HEK293 (cell line): ENCODE data around the gene MKRN1.

Experiments
- BCL11B ChIP-seq: fragments of 450-650 bp; formaldehyde crosslinking; IDR thresholded peaks from 2 replicates; pipeline ENCODE4 v1.5.1; 2016; ENCODE audit warnings: low read depth, missing biosample characterization, missing genetic modification characterization
- ZBTB7A ChIP-seq: fragments of 450-650 bp; formaldehyde crosslinking; IDR thresholded peaks from 2 replicates; pipeline ENCODE4 v1.5.1; 2016; ENCODE audit warnings: low read depth, missing biosample characterization, missing genetic modification characterization
- ZNF335 ChIP-seq: fragments of 450-650 bp; formaldehyde crosslinking; conservative IDR thresholded peaks from 2 replicates; pipeline ENCODE4 v1.5.1; 2016; ENCODE audit warnings: missing biosample characterization, missing genetic modification characterization
- ZNF660 ChIP-seq: fragments of 450-650 bp; IDR thresholded peaks from 2 replicates; pipeline ENCODE4 v1.5.1; 2018; ENCODE audit warnings: missing biosample characterization, mild to moderate bottlenecking, missing genetic modification characterization
- TF ChIP-seq, protein P1 (sequence below): fragments of 450-650 bp; formaldehyde crosslinking; IDR thresholded peaks from 2 replicates; pipeline ENCODE4 v1.5.1; 2016; ENCODE audit warnings: missing biosample characterization, missing genetic modification characterization
- TF ChIP-seq, protein P2 (sequence below): fragments of 450-650 bp; formaldehyde crosslinking; IDR thresholded peaks from 2 replicates; pipeline ENCODE4 v1.5.1; 2016; ENCODE audit warnings: missing biosample characterization, missing genetic modification characterization, borderline replicate concordance
- TF ChIP-seq, protein P3 (sequence below): fragments of 450-650 bp; formaldehyde crosslinking; IDR thresholded peaks from 2 replicates; pipeline ENCODE4 v1.5.1; 2016; ENCODE audit warnings: missing biosample characterization, missing genetic modification characterization, low read depth

DNA sequence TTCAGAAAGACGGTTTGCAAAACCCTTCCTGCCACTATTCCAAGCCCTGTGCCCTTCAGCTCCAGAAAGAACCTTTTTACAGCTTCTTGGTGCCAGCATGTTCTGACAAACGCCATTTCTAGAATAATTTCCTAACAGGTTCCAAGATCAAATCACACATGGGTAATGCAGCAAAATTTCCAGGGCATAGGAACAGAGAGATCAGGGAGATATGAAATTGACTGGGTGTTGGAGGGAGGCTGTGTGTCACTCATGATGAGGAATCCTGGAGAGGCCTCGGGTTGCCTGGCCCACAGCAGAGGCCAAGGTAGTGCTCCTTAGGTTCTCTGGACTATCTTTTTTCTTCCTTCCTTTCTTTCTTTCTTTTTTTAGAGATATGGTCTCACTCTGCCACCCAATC is 45.9 kb downstream of the MKRN1 start:
- TF ChIP-seq, protein P1, sequence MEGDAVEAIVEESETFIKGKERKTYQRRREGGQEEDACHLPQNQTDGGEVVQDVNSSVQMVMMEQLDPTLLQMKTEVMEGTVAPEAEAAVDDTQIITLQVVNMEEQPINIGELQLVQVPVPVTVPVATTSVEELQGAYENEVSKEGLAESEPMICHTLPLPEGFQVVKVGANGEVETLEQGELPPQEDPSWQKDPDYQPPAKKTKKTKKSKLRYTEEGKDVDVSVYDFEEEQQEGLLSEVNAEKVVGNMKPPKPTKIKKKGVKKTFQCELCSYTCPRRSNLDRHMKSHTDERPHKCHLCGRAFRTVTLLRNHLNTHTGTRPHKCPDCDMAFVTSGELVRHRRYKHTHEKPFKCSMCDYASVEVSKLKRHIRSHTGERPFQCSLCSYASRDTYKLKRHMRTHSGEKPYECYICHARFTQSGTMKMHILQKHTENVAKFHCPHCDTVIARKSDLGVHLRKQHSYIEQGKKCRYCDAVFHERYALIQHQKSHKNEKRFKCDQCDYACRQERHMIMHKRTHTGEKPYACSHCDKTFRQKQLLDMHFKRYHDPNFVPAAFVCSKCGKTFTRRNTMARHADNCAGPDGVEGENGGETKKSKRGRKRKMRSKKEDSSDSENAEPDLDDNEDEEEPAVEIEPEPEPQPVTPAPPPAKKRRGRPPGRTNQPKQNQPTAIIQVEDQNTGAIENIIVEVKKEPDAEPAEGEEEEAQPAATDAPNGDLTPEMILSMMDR, result no peak
- TF ChIP-seq BCL11B (tag by site-specific recombination) (no peak), ZNF335 (no peak), ZNF660 (no peak), ZBTB7A (tag by site-specific recombination) (no peak)
- TF ChIP-seq, protein P2, sequence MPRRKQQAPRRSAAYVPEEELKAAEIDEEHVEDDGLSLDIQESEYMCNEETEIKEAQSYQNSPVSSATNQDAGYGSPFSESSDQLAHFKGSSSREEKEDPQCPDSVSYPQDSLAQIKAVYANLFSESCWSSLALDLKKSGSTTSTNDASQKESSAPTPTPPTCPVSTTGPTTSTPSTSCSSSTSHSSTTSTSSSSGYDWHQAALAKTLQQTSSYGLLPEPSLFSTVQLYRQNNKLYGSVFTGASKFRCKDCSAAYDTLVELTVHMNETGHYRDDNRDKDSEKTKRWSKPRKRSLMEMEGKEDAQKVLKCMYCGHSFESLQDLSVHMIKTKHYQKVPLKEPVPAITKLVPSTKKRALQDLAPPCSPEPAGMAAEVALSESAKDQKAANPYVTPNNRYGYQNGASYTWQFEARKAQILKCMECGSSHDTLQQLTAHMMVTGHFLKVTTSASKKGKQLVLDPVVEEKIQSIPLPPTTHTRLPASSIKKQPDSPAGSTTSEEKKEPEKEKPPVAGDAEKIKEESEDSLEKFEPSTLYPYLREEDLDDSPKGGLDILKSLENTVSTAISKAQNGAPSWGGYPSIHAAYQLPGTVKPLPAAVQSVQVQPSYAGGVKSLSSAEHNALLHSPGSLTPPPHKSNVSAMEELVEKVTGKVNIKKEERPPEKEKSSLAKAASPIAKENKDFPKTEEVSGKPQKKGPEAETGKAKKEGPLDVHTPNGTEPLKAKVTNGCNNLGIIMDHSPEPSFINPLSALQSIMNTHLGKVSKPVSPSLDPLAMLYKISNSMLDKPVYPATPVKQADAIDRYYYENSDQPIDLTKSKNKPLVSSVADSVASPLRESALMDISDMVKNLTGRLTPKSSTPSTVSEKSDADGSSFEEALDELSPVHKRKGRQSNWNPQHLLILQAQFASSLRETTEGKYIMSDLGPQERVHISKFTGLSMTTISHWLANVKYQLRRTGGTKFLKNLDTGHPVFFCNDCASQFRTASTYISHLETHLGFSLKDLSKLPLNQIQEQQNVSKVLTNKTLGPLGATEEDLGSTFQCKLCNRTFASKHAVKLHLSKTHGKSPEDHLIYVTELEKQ (tag by site-specific recombination), result no peak
- TF ChIP-seq, protein P3, sequence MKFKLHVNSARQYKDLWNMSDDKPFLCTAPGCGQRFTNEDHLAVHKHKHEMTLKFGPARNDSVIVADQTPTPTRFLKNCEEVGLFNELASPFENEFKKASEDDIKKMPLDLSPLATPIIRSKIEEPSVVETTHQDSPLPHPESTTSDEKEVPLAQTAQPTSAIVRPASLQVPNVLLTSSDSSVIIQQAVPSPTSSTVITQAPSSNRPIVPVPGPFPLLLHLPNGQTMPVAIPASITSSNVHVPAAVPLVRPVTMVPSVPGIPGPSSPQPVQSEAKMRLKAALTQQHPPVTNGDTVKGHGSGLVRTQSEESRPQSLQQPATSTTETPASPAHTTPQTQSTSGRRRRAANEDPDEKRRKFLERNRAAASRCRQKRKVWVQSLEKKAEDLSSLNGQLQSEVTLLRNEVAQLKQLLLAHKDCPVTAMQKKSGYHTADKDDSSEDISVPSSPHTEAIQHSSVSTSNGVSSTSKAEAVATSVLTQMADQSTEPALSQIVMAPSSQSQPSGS (tag by site-specific recombination), result no peak
